ENCODE measurements around the gene CHD9. TPM values are rescaled to one million over a fixed set of nuclear protein-coding genes. Genes with fewer than 3 reads are reported as not detected.

CHD9 gene
- total RNA-seq, 2 donors from 2014 or later, result 39.2 to 66.1 TPM

GRCh38 chr16:53078765-53079485 is 24.1 kb downstream of the CHD9 start:
- Histone ChIP-seq H3K9me3 (no peaks in the 10 kb centered on the region), H3K9ac (ENCODE audit: low read depth in 2 of 2, low read length in 2 of 2) (no peak overlapping the region), H3K4me1 (no peaks in the 10 kb centered on the region), H3K27ac (no peak overlapping the region), H3K4me3 (no peak overlapping the region), H3K27me3 (no peaks in the 10 kb centered on the region), H3K36me3 (no peaks in the 10 kb centered on the region)
- TF ChIP-seq CTCF (IDR thresholded peaks at IDR 0.05), result no peak
- DNase-seq, result no peak
- intact Hi-C loops (cut with DNase I), result no loop called here

- no peak for TF ChIP-seq CTCF (IDR thresholded peaks at IDR 0.05)
- intact Hi-C loops (cut with DNase I), result no loop called here
These were observed 25.7 kb downstream of the CHD9 start for GRCh38 chr16:53080345-53081031.

GRCh38 chr16:53081032-53081424 is 26.2 kb downstream of the CHD9 start:
- intact Hi-C loops (cut with DNase I), result no loop called here
- Histone ChIP-seq H3K27ac (peak overlapping the region; percentile 12), H3K27me3 (no peaks in the 10 kb centered on the region), H3K9ac (ENCODE audit: low read depth in 2 of 2, low read length in 2 of 2) (peak overlapping the region in 1 of 2 donors; percentile 4), H3K36me3 (no peaks in the 10 kb centered on the region), H3K9me3 (no peaks in the 10 kb centered on the region), H3K4me1 (no peaks in the 10 kb centered on the region), H3K4me3 (no peak overlapping the region)
- TF ChIP-seq CTCF (IDR thresholded peaks at IDR 0.05), result no peak
- no peak for DNase-seq

More at GRCh38 chr16:53080345-53081031, 25.7 kb downstream of the CHD9 start:
- peak overlapping the region in 1 of 2 donors; percentile 4 for H3K9ac ChIP-seq (ENCODE audit: low read depth in 2 of 2, low read length in 2 of 2)
- H3K4me1 ChIP-seq, result no peaks in the 10 kb centered on the region
- H3K36me3 ChIP-seq, result no peaks in the 10 kb centered on the region
- no peaks in the 10 kb centered on the region for H3K9me3 ChIP-seq
- DNase-seq, result peak; percentile 35
- H3K27ac ChIP-seq, result peak overlapping the region; percentile 41
- H3K27me3 ChIP-seq, result no peaks in the 10 kb centered on the region
- no peak overlapping the region for H3K4me3 ChIP-seq

GRCh38 chr16:53081686-53082407 is 27.1 kb downstream of the CHD9 start:
- Histone ChIP-seq H3K4me1 (no peaks in the 10 kb centered on the region), H3K27ac (no peak overlapping the region), H3K36me3 (no peaks in the 10 kb centered on the region), H3K27me3 (no peaks in the 10 kb centered on the region), H3K9me3 (no peaks in the 10 kb centered on the region), H3K9ac (ENCODE audit: low read depth in 2 of 2, low read length in 2 of 2) (no peak overlapping the region), H3K4me3 (no peak overlapping the region)
- no peak for TF ChIP-seq CTCF (IDR thresholded peaks at IDR 0.05)
- intact Hi-C loops (cut with DNase I), result no loop called here
- no peak for DNase-seq

GRCh38 chr16:53082509-53082908 is 27.7 kb downstream of the CHD9 start:
- Histone ChIP-seq H3K36me3 (no peaks in the 10 kb centered on the region), H3K9ac (ENCODE audit: low read depth in 2 of 2, low read length in 2 of 2) (no peak overlapping the region), H3K4me3 (no peak overlapping the region), H3K27me3 (no peaks in the 10 kb centered on the region), H3K9me3 (no peaks in the 10 kb centered on the region), H3K4me1 (no peaks in the 10 kb centered on the region), H3K27ac (no peak overlapping the region)
- intact Hi-C loops (cut with DNase I), result no loop called here
- DNase-seq, result no peak
- TF ChIP-seq CTCF (IDR thresholded peaks at IDR 0.05), result no peak
